Spleen (tissue), 11 donors: ENCODE measurements around the gene HEMK1. TPM values are rescaled to one million over a fixed set of nuclear protein-coding genes. Genes with fewer than 3 reads are reported as not detected.

Experiments
- DNase-seq: peaks from one replicate; pipeline ENCODE4 v3.0.0-alpha.2; 2020
- H3K27ac ChIP-seq, 8 donors: fragments of 200-600 bp; sonication (generic) in 7 of 8; 1 replicate in 4 of 8; 2 replicates in 4 of 8; pipeline versions ENCODE4 v1.5.0 to v1.8.0; 2016 to 2021; ENCODE audit warnings: inconsistent platforms in 4 of 8, mild to moderate bottlenecking in 4 of 8, moderate library complexity in 1 of 8
- H3K27me3 ChIP-seq, 7 donors: fragments of 200-600 bp; sonication (generic) in 6 of 7; replicated peaks in 1 of 7; 1 replicate in 4 of 7; 2 replicates in 3 of 7; pipeline versions ENCODE4 v1.5.0 to v1.8.0; 2016 to 2021; ENCODE audit warnings: inconsistent platforms in 3 of 7, mild to moderate bottlenecking in 1 of 7
- H3K36me3 ChIP-seq, 6 donors: fragments of 200-600 bp; sonication (generic) in 5 of 6; 1 replicate in 4 of 6; 2 replicates in 2 of 6; pipeline versions ENCODE4 v1.5.0 to v1.8.0; 2016 to 2021; ENCODE audit warnings: inconsistent platforms in 2 of 6
- H3K4me1 ChIP-seq, 6 donors: fragments of 200-600 bp; sonication (generic) in 5 of 6; 1 replicate in 3 of 6; 2 replicates in 3 of 6; pipeline versions ENCODE4 v1.5.0 to v1.8.0; 2016 to 2021; ENCODE audit warnings: inconsistent platforms in 3 of 6
- H3K4me3 ChIP-seq, 8 donors: fragments of 200-600 bp; sonication (generic) in 7 of 8; 1 replicate in 4 of 8; 2 replicates in 4 of 8; pipeline versions ENCODE4 v1.5.0 to v1.8.0; 2016 to 2021; ENCODE audit warnings: inconsistent platforms in 4 of 8, mild to moderate bottlenecking in 4 of 8, moderate library complexity in 2 of 8
- H3K9me3 ChIP-seq, 8 donors: fragments of 200-600 bp; sonication (generic) in 7 of 8; 1 replicate in 4 of 8; 2 replicates in 4 of 8; pipeline versions ENCODE4 v1.5.0 to v1.8.0; 2016 to 2021; ENCODE audit warnings: inconsistent platforms in 4 of 8
- POLR2A ChIP-seq, 3 donors: fragments of 450-650 bp; IDR thresholded peaks; one replicate each; pipeline ENCODE4 v1.5.1; 2017; ENCODE audit warnings: antibody characterized with exemption in 3 of 3, mild to moderate bottlenecking in 1 of 3
- POLR2AphosphoS5 ChIP-seq, 3 donors: sonication (generic); formaldehyde crosslinking; IDR thresholded peaks; one replicate each; pipeline ENCODE4 v1.5.1; 2017; ENCODE audit warnings: antibody characterized with exemption in 3 of 3
- WGBS, 5 donors: extraction: QIAGEN DNeasy Blood & Tissue Kit in 3 of 5; methylation state at CpG; one replicate each; pipeline versions ENCODE4 v1.1.5 to v1.1.7; 2013 to 2018; 5-methylcytosine and 5-hydroxymethylcytosine counted together
- intact Hi-C: fragments of 100-400 bp; cut with DNase I; formaldehyde crosslinking; loops from one replicate; pipeline ENCODE4 v1.15.0; 2023; ENCODE audit warnings: low total_unique reads
- polyA plus RNA-seq, 3 donors: library from polyadenylated mRNA; stranded (reverse); fragments of 200-250 nt; gene quantifications; one replicate each; pipeline ENCODE4 v1.2.1, GENCODE V29; 2013
- total RNA-seq, 7 donors: library from RNA; depleted of rRNA in 3 of 7; stranded (reverse); fragments of >200 nt in 3 of 7; fragmentation: NEBNext Ultra II Directional in 4 of 7; extraction: Animal tissue kit (Norgen Biotek cat#: 25700) in 4 of 7; gene quantifications; one replicate each; pipeline versions ENCODE4 v1.1.0 to v1.2.1, GENCODE V29; 2016 to 2021
- TF ChIP-seq, protein P1 (sequence below), 11 experiments: fragments of 200-600 bp in 7 of 11; fragments of 450-650 bp in 4 of 11; sonication (generic) in 4 of 11; IDR thresholded peaks in 8 of 11; conservative IDR thresholded peaks in 3 of 11; 1 replicate in 7 of 11; 2 replicates in 4 of 11; pipeline versions ENCODE4 v1.4.0 to v1.8.0; 2016 to 2021; ENCODE audit warnings: antibody characterized with exemption in 11 of 11, inconsistent platforms in 4 of 11, mild to moderate bottlenecking in 1 of 11
- donor health status: healthy with polysubstance abuse.
- donor health status: DM: no; HTN: no; CAD: no; lungs with moderate emphysema.
- donor health status: DM: no; HTN: no; CAD: no.
- donor health status: Bipolar disorder and iron deficiency.
- donor health status: healthy.
- donor health status: DM: no; HTN: no; CAD: no.
- donor health status: DM: yes; HTN: yes; CAD: no.

The HEMK1 gene
- total and polyA plus RNA-seq, 10 donors, result 7.6 to 45.2 (median 20.8) TPM

DNA sequence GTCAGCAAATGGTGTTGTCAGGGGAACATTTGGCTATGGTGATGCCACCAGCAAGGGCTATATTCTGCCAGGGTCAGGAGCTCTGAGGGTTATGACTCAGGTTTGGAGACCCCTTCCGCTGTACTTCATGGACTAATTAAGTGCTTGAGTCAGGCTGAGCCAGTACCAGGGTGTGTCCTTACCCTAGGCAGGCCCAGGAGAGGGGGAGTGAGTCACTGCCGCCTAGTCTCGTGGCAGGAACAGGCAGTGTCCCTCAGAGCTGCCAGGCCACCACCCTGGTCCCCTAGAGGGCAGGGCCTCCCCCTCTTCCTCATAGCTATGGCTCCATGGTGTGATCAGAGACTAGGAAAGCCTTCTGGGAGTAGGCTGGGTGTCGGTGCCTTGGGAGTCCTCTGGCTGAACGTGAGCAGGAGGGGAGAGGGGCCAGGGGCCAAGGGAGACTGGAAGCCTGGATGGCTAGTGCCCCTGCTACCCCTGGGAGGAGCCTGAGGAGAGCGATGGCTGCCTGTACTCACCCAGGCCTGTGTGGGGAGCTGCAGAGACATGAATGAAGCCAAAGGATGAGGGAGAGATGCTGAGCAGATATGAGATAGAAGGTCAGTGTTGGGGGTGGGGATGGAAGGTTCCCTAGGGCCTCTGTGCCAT is 58.2 kb downstream of the HEMK1 start:
- Histone ChIP-seq H3K27ac (peak overlapping the region in 3 of 8 donors; percentile 34 to 70 (median 65)), H3K9me3 (no peaks in the 10 kb centered on the region), H3K36me3 (peaks cover 0 to 41% (median 0%) of the 10 kb centered on the region in 6 donors), H3K27me3 (no peaks in the 10 kb centered on the region), H3K4me1 (peaks cover 10 to 100% (median 90%) of the 10 kb centered on the region in 6 donors), H3K4me3 (no peak overlapping the region)
- 58 to 71% (median 59%) methylated on average over 3 to 6 of the region's 6 CpGs for WGBS, 5 donors
- intact Hi-C loops, result no loop called here
- DNase-seq, result no peak
- peak in 1 of 3 donors; percentile 15 for TF ChIP-seq POLR2AphosphoS5 (IDR thresholded peaks at IDR 0.05)
- TF ChIP-seq, protein P1, sequence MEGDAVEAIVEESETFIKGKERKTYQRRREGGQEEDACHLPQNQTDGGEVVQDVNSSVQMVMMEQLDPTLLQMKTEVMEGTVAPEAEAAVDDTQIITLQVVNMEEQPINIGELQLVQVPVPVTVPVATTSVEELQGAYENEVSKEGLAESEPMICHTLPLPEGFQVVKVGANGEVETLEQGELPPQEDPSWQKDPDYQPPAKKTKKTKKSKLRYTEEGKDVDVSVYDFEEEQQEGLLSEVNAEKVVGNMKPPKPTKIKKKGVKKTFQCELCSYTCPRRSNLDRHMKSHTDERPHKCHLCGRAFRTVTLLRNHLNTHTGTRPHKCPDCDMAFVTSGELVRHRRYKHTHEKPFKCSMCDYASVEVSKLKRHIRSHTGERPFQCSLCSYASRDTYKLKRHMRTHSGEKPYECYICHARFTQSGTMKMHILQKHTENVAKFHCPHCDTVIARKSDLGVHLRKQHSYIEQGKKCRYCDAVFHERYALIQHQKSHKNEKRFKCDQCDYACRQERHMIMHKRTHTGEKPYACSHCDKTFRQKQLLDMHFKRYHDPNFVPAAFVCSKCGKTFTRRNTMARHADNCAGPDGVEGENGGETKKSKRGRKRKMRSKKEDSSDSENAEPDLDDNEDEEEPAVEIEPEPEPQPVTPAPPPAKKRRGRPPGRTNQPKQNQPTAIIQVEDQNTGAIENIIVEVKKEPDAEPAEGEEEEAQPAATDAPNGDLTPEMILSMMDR (IDR thresholded peaks at IDR 0.05 in 8 of 11, conservative IDR thresholded peaks at IDR 0.05 in 3 of 11), result no peak

DNA sequence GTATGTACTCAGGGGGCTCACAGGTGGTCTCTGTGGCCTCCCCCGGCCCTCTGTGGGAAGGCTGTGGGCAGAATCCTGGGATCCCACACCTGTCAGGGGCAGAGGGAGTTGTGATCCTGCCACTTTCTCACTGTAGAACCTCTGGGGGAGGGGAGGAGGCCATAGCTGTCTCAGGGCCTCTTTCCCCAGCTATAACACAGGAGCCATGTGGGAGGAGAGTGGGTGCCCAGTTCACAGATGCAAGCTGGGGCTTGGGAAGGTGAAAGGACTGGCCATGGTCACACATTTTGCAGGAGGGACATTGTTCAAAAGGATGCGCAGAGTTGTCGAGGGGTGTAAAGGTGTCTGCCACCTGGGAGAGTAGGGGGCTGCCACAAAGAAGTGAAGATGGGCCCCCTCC is 59.3 kb downstream of the HEMK1 start:
- peaks cover 9 to 100% (median 90%) of the 10 kb centered on the region in 6 donors for H3K4me1 ChIP-seq
- H3K27ac ChIP-seq, result peak overlapping the region in 2 of 8 donors; percentile 25 to 70
- no peaks in the 10 kb centered on the region for H3K27me3 ChIP-seq
- intact Hi-C loops, result no loop called here
- DNase-seq, result no peak
- no peak overlapping the region for H3K4me3 ChIP-seq
- 82 to 95% (median 87%) methylated on average over 2 to 3 of the region's 3 CpGs for WGBS, 5 donors
- no peaks in the 10 kb centered on the region for H3K9me3 ChIP-seq
- TF ChIP-seq POLR2AphosphoS5 (IDR thresholded peaks at IDR 0.05) (no peak), POLR2A (IDR thresholded peaks at IDR 0.05) (no peak)
- TF ChIP-seq, protein P1 (IDR thresholded peaks at IDR 0.05 in 8 of 11, conservative IDR thresholded peaks at IDR 0.05 in 3 of 11), result no peak
- H3K36me3 ChIP-seq, result peaks cover 0 to 33% (median 0%) of the 10 kb centered on the region in 6 donors

DNA sequence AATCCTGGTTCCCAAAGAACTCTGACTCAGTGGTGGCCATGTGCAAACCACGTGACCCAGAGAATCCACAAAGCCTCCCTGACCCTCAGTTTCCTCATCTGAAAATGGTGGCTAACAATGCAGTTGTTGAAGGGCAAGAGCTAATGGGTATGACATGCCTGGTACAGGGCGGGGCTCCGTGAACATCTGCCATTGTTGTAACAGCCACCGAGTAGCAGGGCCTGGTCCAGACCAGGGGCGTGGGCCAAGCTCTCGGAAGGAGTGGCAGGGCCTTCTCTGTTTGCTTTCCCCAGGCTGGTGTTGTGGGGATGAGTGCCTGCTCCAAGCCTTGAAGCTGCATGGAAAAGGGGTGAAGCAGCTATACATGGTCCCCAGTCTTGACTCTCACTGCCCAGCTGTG is 61.1 kb downstream of the HEMK1 start:
- peak overlapping the region in 3 of 8 donors; percentile 61 to 74 (median 70) for H3K27ac ChIP-seq
- H3K4me3 ChIP-seq, result no peak overlapping the region
- 78 to 94% (median 85%) methylated on average over 6 of the region's 6 CpGs for WGBS, 5 donors
- H3K9me3 ChIP-seq, result no peaks in the 10 kb centered on the region
- intact Hi-C loops, result no loop called here
- peaks cover 0 to 40% (median 0%) of the 10 kb centered on the region in 6 donors for H3K36me3 ChIP-seq
- TF ChIP-seq, protein P1 (IDR thresholded peaks at IDR 0.05 in 8 of 11, conservative IDR thresholded peaks at IDR 0.05 in 3 of 11), result no peak
- no peak for TF ChIP-seq POLR2A (IDR thresholded peaks at IDR 0.05)
- TF ChIP-seq POLR2AphosphoS5 (IDR thresholded peaks at IDR 0.05), result no peak
- peaks cover 4 to 98% (median 78%) of the 10 kb centered on the region in 6 donors for H3K4me1 ChIP-seq
- no peak for DNase-seq
- no peaks in the 10 kb centered on the region for H3K27me3 ChIP-seq

DNA sequence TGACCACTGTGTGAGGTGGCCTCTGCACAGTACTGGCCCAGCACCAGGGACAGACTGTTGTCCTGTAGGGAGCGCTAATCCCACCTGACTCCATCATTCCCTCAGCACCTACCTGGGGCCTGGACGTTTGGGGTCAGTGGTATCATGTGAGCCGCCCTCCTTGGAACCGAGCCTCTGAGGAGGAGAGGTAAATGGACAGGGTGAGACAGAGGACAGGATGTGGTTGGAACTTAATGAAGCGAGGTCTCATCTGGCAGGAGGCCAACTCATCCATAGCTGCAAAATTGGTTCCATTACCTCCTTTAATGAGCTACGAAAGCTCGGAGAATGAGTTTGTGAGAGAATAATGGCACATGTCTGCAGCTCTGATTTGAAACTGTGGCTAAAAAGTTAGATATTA is 61.6 kb downstream of the HEMK1 start:
- TF ChIP-seq POLR2AphosphoS5 (IDR thresholded peaks at IDR 0.05) (no peak), POLR2A (IDR thresholded peaks at IDR 0.05) (no peak)
- TF ChIP-seq, protein P1 (IDR thresholded peaks at IDR 0.05 in 8 of 11, conservative IDR thresholded peaks at IDR 0.05 in 3 of 11), result no peak
- WGBS, 5 donors, result 56 to 77% (median 68%) methylated on average over 7 of the region's 7 CpGs
- H3K4me3 ChIP-seq, result no peak overlapping the region
- DNase-seq, result no peak
- intact Hi-C loops, result no loop called here
- H3K27me3 ChIP-seq, result no peaks in the 10 kb centered on the region
- no peaks in the 10 kb centered on the region for H3K9me3 ChIP-seq
- peaks cover 4 to 98% (median 74%) of the 10 kb centered on the region in 6 donors for H3K4me1 ChIP-seq
- H3K36me3 ChIP-seq, result peaks cover 0 to 40% (median 0%) of the 10 kb centered on the region in 6 donors
- peak overlapping the region in 3 of 8 donors; percentile 61 to 74 (median 70) for H3K27ac ChIP-seq
